NCI-H146 (cell line): ENCODE measurements around the gene ITPR1.
"Not testable (repeated sequence)": the region's sequence is repeated elsewhere in the genome, so short reads cannot be mapped to it uniquely, and the experiment has no call there.

Source experiments
- DNase-seq: peaks from one replicate; lab custom pipeline; 2025; lab: John Stamatoyannopoulos, UW

The ITPR1 gene

GRCh38 chr3:4596612-4597011, 103.5 kb downstream of the ITPR1 start:
- no peak for DNase-seq

GRCh38 chr3:4597208-4597985, 104.2 kb downstream of the ITPR1 start:
- DNase-seq, result no peak

GRCh38 chr3:4598232-4598631, 105.1 kb downstream of the ITPR1 start:
- DNase-seq, result not testable (repeated sequence)

- no peak for DNase-seq
Observed at GRCh38 chr3:4599612-4600011, 106.5 kb downstream of the ITPR1 start.

- no peak for DNase-seq
Observed at GRCh38 chr3:4600493-4600892, 107.3 kb downstream of the ITPR1 start.

- no peak for DNase-seq
Observed at GRCh38 chr3:4601892-4602291, 108.7 kb downstream of the ITPR1 start.

- no peak for DNase-seq
Observed at GRCh38 chr3:4604693-4605092, 111.5 kb downstream of the ITPR1 start.

- no peak for DNase-seq
Observed at GRCh38 chr3:4606911-4607310, 113.8 kb downstream of the ITPR1 start.

- DNase-seq, result no peak
Observed at GRCh38 chr3:4613366-4613765, 120.2 kb downstream of the ITPR1 start.

- DNase-seq, result no peak
Observed at GRCh38 chr3:4614070-4614469, 120.9 kb downstream of the ITPR1 start.

- no peak for DNase-seq
Observed at GRCh38 chr3:4614927-4615326, 121.8 kb downstream of the ITPR1 start.

GRCh38 chr3:4615750-4616149, 122.6 kb downstream of the ITPR1 start:
- no peak for DNase-seq

GRCh38 chr3:4623421-4623999, 130.4 kb downstream of the ITPR1 start:
- no peak for DNase-seq

- no peak for DNase-seq
Observed at GRCh38 chr3:4627651-4628375, 134.7 kb downstream of the ITPR1 start.

- no peak for DNase-seq
Observed at GRCh38 chr3:4629095-4630007, 136.2 kb downstream of the ITPR1 start.

GRCh38 chr3:4633078-4634004, 140.2 kb downstream of the ITPR1 start:
- peak; percentile 2 for DNase-seq

- no peak for DNase-seq
Observed at GRCh38 chr3:4634894-4635293, 141.7 kb downstream of the ITPR1 start.

- no peak for DNase-seq
Observed at GRCh38 chr3:4637265-4637664, 144.1 kb downstream of the ITPR1 start.

- DNase-seq, result no peak
Observed at GRCh38 chr3:4641863-4642563, 148.9 kb downstream of the ITPR1 start.

GRCh38 chr3:4642611-4643010, 149.5 kb downstream of the ITPR1 start:
- no peak for DNase-seq
